Hematopoietic multipotent progenitor cell treated with erythropoietin and hydrocortisone succinate and interleukin-3 and kit ligand, for 15 days (in vitro differentiated cells): ENCODE results near the gene DAB1.
A peak's percentile ranks its signal among the peaks of the same experiment; 100 is the strongest.

Source experiments
- DNase-seq: peaks from one replicate; pipeline ENCODE4 v3.0.0-alpha.2; 2015; ENCODE audit warnings: low spot score

The DAB1 gene

DNA sequence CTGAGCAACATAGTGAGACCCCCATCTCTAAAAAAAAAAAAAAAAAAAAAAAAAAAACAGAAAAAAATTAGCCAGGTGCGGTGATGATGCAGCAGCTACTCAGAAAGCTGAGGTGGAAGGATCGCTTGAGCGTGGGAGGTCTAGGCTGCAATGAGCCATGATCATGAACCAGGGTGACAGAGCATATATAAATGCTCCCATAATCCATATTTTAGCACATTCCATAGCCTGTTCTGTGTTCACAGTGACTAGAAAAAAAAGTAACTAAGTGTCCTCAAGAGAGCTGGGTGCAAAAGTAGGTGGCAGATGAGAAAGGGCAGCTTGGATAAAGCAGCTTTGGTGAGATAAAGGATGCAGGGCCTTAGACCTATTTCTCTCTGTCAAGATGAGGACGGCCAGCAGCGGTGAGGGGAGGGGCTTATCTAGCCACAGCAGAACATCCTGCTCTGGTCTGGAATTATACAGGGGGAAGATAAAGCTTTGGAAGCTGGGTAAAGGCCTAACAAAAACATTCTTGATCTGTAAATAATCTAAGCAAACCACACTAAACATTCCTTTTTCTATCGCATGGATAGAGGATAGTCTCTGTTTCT, 205.3 kb downstream of the DAB1 start:
- peak; percentile 80 for DNase-seq

DNA sequence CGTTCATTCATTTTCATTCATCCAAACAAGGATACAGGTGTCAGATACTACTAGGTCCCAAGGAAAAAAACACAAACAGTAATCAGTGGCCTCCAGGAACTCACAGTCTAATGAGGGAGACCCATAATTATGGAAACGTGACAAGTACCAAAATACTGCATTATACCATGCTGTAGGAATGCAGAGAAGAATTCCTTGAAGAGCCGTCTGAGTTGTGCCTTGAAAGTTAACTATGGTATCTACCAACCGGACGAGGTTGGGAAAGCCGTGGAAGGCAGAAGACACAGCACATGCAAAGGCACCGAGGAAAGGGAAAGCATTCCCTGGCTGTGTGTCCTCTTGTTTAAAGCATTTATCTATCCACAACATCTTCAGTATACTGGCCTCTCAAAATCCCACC, 206.0 kb downstream of the DAB1 start:
- DNase-seq: no peak

DNA sequence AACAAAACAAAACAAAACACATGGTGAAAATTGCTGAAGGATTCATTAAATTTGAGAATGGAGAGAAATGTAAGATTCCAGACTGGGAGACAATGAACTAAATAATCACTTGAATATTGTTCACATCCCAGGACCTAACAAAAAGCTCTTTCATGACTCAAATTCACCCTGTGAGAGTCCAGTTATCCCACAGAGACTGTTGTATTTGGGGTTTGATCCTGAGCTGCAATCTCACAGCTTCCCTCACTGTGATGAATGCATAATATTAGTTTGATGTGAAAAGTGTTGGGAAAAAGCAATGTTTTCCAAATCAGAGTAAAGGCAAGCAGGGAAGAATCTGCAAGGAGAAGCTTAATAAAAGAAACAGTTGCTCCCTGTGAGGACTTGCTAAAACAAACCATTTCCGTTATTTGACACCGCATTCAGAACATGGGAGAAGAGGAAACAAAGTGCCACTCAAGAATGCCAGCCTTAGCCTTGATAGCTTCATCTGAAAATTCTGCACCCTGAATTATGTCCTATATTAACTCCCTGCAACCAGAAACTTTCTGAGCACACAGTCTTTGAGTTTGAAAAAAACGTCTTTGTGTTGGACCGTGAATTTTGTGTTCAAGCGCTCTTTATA, 208.8 kb downstream of the DAB1 start:
- no peak for DNase-seq

DNA sequence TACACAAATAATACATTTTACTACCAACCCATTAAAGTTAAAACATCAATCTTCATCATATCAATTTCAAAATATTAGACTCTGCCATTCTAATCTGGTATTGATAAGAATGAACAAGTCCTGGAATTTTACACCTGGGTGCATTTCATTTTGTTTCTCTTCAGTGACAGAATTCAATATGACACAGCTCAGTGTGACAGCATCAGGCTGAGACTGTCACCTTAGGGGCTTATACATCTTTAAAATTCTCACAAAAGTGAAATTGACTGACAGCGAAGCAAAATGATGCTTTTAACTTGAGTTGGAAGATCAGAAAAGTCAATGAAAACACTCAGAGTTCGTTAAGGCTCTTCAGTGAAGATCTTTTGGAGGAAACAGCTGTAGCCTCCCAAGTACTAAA, 213.0 kb downstream of the DAB1 start:
- DNase-seq: no peak

DNA sequence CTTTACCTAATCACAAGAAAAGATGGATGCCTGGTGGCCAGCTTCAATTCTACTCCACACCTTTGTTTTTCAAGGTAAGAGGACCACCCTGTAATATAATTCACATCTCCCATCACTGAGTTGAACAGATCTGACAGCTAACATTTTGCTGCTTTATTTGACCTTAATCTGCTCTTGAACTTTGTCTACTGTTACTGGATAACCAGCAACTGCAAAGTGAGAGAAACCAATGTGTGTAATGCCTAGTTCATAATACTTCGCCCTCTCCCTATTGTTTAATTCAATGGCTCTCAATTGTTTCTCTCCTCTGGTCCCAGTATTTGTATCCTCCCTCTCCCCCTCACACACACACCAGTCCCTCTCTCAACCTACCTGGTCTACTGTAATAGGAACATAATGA, 214.4 kb downstream of the DAB1 start:
- DNase-seq: no peak

DNA sequence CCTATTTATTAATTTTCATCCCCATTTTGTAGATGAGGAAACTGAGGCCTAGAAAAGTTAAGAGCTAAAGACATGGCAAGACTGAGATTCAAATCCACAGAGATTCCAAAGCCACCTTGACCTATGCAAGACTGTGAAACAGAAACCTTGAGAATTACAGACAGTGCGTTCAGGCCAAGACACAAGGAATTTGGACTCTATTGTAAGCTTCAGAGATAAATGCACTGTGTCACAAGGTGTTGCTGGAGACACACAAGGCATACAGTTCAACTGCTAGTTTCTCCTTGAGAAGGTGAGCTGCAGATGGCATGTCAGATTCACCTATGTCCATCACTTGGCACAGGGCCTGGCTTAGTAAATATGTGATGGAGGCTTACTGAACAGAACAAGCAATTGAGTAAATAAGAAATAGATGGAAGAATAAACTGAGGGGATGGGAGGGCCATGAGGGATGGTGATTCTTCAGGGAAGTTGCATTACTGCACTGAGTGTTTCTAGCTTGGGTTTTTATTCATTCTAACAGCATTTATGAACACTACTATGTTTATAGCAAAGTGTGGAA, 215.0 kb downstream of the DAB1 start:
- DNase-seq: no peak

DNA sequence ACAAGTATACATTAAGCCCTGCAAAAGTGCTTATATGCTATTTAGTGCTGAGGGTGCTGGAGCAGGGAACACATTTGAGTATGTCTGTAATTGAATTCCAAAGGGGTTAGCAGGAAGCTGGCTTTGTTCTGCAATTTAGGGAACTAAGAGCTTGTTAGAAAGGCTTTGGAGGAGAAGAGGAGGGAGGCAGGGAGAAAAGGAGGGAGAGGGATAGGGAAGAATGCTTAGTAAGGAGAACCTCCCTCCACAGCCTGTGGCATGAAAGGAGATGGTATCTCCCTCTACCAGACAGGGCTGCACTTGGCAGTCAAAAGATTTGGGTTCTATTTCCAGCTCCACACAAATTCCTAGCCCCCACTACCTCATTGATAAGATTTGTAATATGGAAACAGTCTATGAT, 217.8 kb downstream of the DAB1 start:
- DNase-seq: no peak

DNA sequence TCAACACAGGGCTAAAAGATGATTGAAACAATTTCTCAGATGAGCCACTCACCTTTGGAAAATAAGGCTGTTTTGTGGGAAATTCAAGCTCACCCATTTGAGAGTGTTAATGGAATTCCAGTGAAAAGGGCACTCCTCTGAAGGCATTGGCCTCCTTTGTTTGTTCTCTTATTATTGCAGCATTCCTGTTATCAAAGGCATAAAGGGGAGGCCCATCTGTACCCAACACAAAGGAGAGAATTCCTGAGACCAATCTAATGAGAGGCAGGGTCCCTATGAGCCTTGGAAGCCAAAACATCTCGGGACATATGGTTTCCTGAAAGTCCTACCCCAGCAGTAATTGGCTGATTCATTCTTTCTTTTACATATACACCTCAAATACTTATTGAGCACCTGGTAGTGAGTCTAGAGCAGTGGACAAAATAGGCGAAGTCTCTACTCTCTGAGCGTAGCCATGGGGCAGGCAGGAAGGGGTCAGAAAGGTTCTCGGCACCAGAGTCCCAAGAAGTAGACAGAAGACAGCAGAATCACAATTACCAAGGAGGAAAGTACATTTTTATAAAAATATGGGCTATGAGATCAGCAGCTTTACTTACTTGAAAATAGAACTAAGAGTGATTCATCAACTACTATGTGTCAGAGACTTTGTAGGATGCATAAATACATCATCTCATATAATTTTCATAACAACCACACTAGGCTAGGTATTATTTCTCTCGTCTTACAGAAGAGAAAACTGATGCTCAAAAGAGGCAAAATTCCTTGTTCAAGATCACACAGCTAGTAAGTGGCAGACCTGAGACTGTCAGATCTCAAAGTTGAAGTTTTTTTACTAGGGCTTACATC, 218.7 kb downstream of the DAB1 start:
- no peak for DNase-seq

DNA sequence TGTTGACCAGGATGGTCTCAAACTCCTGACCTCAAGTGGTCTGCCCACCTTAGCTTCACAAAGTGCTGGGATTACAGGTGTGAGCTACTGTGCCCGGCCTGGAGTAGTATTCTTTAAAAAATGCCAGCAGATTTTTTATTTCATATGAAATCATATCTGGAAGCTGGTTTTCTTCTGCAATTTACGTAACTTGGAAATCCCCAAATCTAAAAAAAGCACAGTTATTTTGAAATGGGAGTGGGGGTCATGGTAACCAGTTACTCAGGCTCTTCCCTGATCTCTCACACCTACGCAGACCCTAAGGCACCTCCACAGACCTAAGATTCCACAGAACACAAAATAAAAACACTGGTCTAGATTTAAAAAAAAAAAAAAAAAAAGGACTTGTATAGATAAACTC, 219.8 kb downstream of the DAB1 start:
- DNase-seq: no peak

DNA sequence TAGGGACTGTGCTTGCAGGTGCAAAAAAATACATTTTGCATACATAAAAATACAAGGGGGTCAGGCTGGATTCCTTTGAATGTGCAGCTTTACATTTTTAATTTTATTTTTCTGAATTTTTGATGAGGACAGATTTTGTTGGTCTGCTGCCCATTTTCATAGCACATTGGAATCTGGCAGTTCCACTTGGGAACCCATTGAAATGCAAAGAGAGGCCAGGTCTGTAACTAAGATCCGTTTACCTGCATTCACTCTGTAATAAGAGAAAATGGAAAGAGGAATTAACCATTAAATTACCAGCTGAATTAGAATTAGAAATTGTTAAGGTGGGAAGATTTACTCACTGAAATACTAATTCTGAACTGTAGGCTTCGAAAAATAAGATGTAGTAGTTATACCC, 221.6 kb downstream of the DAB1 start:
- DNase-seq: no peak

DNA sequence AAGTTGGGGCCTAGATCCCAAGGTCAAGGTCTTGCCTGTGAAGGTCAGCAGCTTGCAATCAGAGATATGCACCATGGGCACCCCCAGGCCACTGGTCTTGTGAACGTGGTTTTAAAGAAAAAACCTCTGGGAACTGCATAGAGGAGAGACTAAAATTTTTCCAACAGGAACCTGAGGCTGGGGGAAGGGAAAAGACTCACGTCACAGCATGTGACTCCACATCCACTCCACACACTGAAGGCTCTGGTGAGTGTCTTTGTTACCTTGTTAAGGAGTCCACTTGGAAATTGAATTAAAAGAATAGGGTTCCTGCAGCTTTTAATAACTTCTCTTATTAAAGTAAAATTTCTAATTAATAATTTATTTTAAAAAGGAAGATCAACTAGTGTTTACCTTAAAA, 224.9 kb downstream of the DAB1 start:
- DNase-seq: no peak

DNA sequence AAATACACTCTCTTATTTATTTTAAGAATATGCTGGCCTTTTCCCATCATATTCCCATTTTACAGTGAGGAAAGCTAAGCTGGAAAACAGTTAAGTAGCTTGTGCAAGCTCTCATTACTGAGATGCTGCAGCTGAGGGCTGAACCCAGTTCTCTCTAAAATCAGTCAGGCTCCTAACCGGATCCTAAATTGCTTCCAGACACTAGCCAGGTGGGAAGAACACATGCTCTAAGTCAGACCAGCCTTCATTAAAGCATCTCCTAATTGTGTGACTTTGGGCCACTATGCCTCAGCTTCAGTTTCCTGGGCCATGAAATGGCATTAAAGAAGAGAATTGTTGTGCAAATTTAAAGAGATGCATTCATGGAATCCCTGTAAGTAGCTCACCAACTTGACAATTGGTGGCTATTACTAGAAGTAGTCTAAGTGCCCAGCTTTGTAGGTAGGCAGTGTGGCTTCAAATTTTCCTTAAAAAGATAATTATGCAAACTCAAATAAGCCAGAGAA, 228.4 kb downstream of the DAB1 start:
- no peak for DNase-seq

DNA sequence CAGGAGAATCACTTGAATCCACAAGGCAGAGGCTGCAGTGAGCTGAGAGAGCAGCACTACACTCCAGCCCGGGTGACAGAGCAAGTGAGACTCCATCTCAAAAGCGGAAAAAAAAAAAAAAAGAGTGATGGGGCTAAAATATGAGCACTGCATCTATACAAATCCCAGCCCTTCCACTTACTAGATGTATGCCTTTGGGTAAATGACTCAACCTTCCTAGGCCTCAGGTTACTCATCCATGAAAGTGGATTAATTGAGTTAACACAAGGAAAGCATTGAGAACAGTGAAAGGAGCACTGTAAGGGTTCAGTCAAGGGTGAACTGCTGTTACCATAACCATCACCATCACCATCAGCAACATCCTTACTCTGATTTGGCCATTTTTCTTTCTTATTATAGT, 231.6 kb downstream of the DAB1 start:
- DNase-seq: no peak

DNA sequence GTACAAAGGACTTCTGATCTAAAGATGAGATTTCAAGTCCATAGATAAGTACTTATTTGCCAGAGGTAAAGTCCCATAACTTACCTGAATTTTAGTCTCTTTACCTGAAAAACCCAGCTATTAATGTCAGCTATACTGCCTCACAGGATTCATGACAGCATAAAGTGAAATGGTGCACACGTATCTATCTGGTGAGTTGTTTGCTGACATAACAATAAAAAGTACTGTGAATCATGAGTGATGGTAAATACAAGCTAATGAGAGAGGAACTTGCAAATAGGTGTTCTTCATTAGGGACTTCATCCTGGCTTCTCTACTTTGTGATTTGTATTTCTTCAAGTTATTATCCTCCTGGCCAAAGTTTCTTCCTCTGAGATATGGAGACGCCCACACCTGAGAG, 233.0 kb downstream of the DAB1 start:
- DNase-seq: no peak

DNA sequence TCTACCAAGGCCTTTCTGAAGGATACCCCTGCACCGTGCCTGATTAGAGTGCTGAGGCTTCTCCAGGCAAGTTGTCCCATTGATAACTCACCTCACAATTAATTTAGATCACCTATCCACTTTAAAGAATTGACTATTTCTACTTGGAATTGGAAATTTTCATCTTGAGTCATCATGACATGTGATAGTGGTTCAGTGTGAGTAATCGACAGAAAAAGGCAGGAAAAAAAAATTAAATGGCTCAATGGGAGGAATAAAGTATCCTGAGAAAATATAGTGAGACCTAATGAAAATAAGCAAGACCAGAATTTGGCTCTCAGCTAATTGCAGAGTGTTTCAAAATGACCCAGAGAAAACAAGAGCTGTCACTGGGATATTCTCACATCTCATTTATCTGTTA, 235.7 kb downstream of the DAB1 start:
- no peak for DNase-seq

DNA sequence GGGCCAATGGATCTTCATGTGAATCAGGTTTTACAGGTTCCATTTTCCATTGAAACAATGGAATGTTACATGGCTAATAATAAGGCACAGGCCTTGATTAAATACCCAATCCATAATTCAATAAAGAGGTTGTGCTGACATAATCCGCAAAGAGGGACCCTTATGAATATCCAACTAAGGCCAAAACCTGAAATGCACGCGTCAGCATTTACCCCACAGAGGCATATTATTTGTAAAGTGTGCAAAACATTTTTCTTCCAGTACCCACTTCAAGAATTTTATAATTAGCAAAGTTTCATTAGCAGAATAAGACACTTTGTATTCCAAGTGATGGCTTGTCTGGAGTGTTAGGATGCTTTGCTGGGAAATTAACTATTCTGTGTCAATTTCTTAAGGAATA, 237.4 kb downstream of the DAB1 start:
- no peak for DNase-seq

DNA sequence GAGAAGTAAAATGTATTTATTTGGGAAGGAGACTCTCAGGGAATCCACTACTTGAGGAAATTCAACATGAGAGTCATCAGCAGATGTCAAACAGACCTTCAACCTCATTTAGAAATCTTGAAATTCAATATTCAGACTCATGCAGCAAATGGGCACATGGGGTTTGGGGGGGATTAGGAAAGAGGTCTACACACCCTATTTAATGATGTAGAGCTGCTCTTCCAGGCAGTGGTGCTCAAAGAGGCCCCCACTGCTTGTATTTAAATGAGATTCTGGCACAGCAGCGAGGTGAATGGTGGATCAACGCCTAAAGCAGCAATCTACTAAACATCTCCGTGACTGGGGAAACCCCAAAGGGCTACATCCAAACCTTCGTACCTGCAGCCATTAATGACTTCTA, 244.9 kb downstream of the DAB1 start:
- DNase-seq: no peak

DNA sequence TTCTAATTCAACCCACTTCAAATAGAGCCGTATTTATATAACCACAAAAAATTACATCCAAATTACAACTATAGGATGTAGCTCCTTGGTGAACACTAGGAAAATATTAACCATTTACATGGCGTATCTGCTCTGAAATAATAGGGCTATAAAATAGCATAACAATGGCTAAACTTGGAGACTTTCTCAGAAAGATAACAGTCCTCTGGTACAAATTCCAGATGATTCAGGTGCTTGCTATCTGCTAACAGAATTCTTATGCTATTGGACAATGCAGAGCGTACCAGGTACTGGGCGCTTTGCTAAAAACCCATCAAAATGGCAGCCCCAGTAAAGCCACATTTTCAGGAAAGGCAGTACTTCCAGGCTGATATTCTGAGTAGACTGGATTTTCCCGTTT, 248.4 kb downstream of the DAB1 start:
- no peak for DNase-seq

DNA sequence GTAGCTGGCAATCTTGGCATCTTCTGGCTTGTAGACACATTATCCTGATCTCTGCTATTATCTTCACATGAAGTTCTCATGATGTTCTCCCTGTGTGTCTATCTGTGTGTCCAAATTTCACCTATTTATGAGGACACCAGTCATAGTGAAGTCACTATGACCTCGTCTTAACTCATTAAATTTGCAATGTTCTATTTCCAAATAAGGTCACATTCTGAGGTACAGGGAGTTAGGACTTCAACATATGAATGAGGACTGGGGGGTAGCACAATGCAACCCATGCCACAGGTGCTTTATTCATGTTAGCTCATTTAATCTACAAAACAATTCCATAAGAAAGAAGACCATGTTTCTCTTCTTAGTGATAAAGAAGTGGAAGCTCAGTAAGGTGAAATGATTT, 251.8 kb downstream of the DAB1 start:
- no peak for DNase-seq

DNA sequence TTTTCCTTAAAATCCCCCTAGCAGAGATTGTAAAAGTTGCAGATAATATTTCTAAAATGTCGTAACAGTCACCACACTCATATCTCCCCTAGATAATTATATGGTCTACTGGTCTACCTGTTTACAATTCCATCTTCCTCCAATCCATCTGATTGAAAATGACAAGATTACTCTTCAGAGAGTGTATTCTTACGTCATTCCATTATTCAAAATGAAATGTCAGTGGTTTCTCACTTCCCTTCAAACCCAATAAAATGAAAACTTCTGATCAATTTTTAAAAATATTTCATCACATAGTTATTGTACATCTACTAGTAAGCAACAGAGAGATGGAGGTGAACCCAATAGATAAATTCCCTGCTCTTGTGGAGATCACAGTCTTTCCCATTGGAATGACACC, 255.9 kb downstream of the DAB1 start:
- DNase-seq: no peak

DNA sequence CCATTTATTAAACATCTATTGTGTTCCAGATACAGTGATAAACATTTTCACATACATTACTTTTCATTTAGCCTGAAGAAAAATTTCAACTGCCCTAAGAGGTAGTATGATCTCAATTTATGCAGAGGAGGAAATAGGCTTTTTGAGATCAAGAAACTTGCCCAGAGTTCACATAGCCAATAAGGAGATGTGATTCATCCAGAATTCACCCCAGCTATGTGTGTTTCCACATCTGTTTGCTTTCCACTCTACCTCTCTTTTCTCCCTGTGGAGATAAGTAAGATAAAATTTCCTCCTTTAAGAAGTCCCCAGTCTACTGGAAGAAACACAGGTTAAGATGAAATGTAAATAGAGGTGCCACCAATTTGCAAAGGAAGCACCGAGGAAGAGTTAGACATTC, 258.3 kb downstream of the DAB1 start:
- DNase-seq: no peak

DNA sequence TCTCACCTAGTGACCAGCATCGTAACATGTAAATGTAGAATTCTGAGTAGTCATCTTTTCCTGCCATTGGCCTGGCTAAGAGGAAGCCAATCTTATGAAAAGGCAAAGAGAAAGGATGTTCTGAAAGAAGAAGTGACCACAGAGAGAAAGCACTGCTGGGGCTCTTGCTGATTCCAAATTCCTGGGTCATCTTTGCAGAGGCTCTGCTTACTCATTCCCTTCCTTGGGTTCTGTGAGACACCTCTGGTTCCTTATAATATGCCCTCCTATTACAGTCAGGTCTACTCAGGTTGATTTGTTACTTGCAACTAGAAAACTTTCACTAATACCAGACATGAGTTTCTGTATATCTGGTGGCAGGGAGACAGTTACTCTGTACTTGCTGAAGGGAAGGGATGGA, 259.3 kb downstream of the DAB1 start:
- no peak for DNase-seq

DNA sequence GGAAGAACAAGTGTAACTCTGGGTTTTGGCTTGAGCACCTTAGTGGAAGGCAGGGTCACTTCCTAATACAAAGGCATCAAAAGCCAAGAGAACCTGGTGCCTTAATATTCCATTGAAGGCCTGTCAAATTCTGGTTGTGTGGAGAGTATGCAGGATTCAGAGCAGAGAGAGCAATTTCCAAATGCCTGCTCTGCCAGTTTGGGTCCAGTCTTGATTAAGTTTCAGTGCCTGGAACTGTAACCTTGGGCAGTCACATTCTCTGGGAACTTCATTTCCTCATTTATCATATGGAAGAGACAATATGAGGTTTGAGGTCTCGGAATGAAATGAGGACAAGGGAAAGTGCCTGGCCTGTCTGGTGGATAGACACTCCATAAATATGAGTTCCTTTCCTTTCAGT, 260.1 kb downstream of the DAB1 start:
- no peak for DNase-seq
